DMS53 treated with DMSO at 0.1 percent for 48 hours (cell line): ENCODE data around the gene TMEM184B.
A peak's percentile ranks its signal among the peaks of the same experiment; 100 is the strongest.

ENCODE experiments used
- DNase-seq: peaks from one replicate; lab custom pipeline; 2025; ENCODE audit not compliant: unreplicated experiment; lab: John Stamatoyannopoulos, UW

The TMEM184B gene

GRCh38 chr22:38282397-38282796 is 9.6 kb upstream of the TMEM184B start:
- DNase-seq, result no peak

- DNase-seq, result no peak
Measured at GRCh38 chr22:38276166-38276565, 3.4 kb upstream of the TMEM184B start.

- DNase-seq, result no peak
Measured at GRCh38 chr22:38273135-38273826, 471 bp upstream of the TMEM184B start.

- DNase-seq, result no peak
Measured at GRCh38 chr22:38271927-38272372, 860 bp downstream of the TMEM184B start.

- DNase-seq, result no peak
Measured at GRCh38 chr22:38271101-38271500, 1.7 kb downstream of the TMEM184B start.

GRCh38 chr22:38270091-38270992 is 2.5 kb downstream of the TMEM184B start:
- DNase-seq, result no peak

- DNase-seq, result no peak
Measured at GRCh38 chr22:38269466-38269865, 3.3 kb downstream of the TMEM184B start.

GRCh38 chr22:38267086-38267485 is 5.7 kb downstream of the TMEM184B start:
- DNase-seq, result no peak

- DNase-seq, result no peak
Measured at GRCh38 chr22:38266120-38266519, 6.7 kb downstream of the TMEM184B start.

GRCh38 chr22:38264322-38264843 is 8.4 kb downstream of the TMEM184B start:
- no peak for DNase-seq

GRCh38 chr22:38262051-38262795 is 10.6 kb downstream of the TMEM184B start:
- DNase-seq, result no peak

- DNase-seq, result no peak
Measured at GRCh38 chr22:38260761-38261681, 11.8 kb downstream of the TMEM184B start.

- no peak for DNase-seq
Measured at GRCh38 chr22:38259370-38259769, 13.4 kb downstream of the TMEM184B start.

GRCh38 chr22:38258895-38259294 is 13.9 kb downstream of the TMEM184B start:
- DNase-seq, result no peak

GRCh38 chr22:38257650-38258250 is 15.1 kb downstream of the TMEM184B start:
- peak; percentile 44 for DNase-seq

GRCh38 chr22:38257181-38257580 is 15.6 kb downstream of the TMEM184B start:
- no peak for DNase-seq

- no peak for DNase-seq
Measured at GRCh38 chr22:38255697-38256096, 17.1 kb downstream of the TMEM184B start.

- DNase-seq, result no peak
Measured at GRCh38 chr22:38251341-38251692, 21.5 kb downstream of the TMEM184B start.

- DNase-seq, result no peak
Measured at GRCh38 chr22:38250643-38251340, 22.0 kb downstream of the TMEM184B start.
